ENCODE results near the gene SNCA.

SNCA gene

GRCh38 chr4:89754531-89754930 is 82.4 kb downstream of the SNCA start:
- DNase-seq (ENCODE audit: low read depth in 3 of 3): no peak

DNA sequence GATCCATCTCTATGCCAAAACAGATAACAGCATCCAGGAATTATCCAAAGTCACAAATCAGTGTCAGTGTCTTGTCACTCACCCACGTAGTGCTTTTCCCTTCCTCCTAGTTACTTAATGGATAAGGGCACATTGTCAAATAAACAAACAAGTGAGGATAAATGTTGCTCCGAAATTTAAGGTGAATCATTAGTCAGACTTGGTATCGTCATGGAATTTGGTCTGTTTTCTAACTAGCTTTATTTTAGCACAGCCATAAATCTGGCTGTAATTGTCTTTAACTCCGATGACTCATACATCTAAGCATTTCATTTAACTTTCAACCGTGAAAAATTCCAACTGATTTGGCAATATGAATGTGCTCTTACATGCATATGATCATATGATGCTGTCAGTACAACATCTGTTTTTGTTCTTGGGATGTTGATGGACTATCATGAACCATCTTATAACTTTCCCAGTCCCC is 83.3 kb downstream of the SNCA start:
- no peak for DNase-seq (ENCODE audit: low read depth in 3 of 3)

- DNase-seq (ENCODE audit: low read depth in 3 of 3): no peak
Observed at GRCh38 chr4:89752932-89753598, 83.9 kb downstream of the SNCA start.

- no peak for DNase-seq (ENCODE audit: low read depth in 3 of 3)
Observed at GRCh38 chr4:89751416-89751815, 85.5 kb downstream of the SNCA start.

DNA sequence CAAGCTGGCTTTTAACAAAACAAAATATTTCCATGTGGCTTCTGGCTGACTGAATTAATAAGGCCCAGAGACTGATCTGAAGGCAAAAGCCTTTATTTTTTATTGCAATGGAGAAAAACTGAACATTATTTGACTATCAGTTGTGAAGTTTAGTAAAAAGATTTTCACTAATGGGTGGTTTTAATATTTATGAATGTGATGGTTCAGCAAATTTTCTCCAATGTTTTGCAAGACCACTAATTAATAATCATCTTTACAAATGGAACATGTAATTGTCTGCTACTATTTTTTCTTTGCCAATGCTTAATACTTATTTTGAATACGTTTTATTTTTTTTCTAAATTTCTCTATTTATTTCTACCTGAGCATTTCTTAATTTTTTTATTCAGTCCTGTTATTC is 90.6 kb downstream of the SNCA start:
- DNase-seq (ENCODE audit: low read depth in 3 of 3): no peak

DNA sequence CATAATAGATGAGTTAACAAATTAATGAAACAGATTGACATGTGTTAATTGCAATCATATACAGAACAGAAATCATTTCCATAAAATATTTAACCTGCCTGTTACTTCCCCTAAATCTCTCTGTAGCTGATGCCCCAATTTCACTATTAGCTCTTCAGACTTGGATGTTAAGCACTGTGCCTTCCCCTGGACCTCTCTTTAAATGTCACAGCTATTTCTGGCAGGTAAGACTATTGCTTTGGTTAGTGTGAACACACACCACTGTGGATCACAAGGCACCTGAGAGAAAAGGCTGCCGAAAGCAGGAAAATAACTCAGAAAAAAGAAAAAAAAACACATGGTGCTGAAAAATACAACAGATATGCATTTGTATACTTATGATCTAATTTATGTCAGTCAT is 91.3 kb downstream of the SNCA start:
- no peak for DNase-seq (ENCODE audit: low read depth in 3 of 3)

DNA sequence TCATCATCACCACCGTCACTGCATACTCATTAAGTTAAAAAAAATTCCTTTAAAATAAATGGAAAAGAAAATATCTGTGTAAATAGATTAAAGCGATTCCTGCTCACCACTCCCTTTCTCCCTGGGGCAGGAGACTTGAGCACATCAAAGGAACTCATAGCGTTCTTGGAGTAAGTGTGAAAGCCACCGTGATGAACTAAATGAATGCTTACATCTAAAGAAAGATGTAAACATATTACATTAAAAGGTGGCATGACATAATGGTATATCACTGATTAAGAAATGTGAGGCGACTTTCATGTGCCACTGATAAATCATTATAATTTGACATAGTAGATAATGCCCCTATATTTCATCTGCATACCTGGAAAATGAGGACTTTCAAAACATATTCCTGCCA is 92.0 kb downstream of the SNCA start:
- DNase-seq (ENCODE audit: low read depth in 3 of 3): no peak

DNA sequence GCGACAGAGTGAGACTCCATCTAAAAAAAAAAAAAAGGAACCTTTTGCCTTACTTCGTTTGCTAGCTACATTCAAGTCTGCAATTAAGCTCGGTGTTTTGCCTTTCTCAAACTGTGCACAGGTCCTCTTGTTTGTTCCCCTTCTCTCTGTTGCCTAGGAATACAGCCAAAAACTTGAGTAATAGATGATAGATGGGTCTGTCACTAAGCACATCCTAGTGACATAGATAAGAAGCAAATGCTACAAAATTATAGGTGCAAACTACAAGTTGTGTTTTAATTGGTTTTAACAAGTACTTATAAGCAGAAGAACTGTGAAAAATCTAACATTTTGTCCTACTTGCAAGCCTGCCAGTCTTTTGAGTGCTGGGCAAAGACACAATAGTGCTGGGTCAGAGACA is 95.2 kb downstream of the SNCA start:
- DNase-seq (ENCODE audit: low read depth in 3 of 3): no peak

DNA sequence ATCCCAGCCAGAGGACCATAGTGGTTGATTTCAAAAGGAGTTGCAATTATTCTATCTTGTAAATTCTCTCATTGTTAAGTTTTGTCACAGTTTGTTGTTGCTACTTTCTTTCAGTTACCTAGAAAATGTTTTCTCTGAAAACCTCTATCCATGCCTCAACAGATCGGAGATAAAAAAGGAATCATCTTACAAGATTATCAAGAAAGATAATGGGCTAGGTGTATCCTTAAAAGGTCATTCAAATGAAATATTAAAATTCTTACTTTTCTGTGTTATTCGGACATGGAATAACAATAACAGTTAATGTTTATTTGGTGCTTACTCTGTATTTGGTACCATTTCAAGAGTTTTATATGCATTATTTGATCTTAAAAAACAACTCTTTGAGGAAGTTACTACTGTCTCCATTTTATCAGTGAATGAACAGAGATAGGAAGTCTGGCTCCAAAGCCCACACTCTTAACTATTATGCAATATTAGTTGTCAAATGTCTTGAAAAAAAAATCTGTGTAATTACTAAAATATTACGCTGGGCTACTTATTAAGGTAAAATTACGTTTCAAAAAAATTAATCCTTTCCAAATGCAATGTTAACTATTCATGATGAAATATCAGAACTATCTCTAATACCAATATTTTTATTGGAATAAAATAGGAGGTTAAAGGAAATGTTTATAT is 97.5 kb downstream of the SNCA start:
- no peak for DNase-seq (ENCODE audit: low read depth in 3 of 3)

DNA sequence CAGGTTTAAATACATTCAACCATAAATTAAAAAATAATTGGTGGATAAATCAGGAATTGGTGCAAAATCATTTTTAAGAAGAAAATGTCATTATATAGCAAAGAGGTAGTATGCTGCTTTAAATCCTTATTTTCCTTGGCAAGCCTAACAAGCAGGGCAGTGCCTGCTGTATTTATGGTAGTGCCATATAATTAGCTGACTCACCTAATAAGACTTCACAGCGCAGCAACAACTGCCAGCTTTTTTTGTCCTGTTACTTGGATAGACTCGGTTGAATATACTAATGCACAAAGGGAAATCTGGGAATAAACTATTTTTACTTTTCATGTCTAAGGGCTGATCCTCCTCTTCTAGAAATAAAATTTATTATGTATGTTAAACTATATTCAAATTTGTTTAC is 99.1 kb downstream of the SNCA start:
- no peak for DNase-seq (ENCODE audit: low read depth in 3 of 3)

- no peak for DNase-seq (ENCODE audit: low read depth in 3 of 3)
Observed at GRCh38 chr4:89733946-89734345, 103.0 kb downstream of the SNCA start.

DNA sequence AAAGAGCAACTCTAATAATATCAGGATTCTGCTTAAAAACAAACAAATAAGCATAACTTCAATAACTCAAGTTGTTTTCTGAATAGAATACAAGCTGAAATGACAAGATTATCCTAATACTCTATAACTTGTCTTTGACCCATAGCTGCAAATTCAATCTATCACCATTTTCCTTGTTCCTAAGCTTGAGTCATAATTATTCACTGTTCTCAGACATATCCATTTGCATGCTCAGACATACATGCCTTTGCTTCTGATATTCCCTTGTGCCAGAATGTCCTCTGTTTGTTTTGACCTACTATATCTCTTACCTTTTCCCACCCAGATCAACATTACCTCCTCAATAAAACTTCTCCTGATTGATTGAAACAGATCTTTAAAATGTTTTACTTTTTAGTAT is 109.7 kb downstream of the SNCA start:
- DNase-seq (ENCODE audit: low read depth in 3 of 3): no peak

- no peak for DNase-seq (ENCODE audit: low read depth in 3 of 3)
Observed at GRCh38 chr4:89725268-89725667, 111.7 kb downstream of the SNCA start.

DNA sequence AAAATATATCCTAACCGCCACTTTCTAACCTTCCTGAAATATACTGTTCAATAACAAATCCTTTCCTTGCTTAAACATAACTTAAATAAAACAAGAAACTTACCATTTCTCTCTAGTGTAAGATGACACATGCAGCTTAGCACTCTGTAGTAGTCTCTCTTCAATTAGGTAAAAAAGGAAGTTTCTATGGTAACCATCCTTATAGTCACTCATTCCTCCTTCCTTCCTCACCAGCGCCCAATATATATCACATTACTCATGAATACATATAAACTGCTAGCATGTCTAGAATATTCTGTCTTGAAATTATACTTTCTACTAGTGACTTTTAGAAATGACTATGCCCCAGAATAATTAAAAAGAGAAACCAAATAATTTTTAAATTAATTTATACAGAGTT is 112.2 kb downstream of the SNCA start:
- DNase-seq (ENCODE audit: low read depth in 3 of 3): no peak

- DNase-seq (ENCODE audit: low read depth in 3 of 3): no peak
Observed at GRCh38 chr4:89723096-89723495, 113.9 kb downstream of the SNCA start.

- DNase-seq (ENCODE audit: low read depth in 3 of 3): no peak
Observed at GRCh38 chr4:89722517-89722916, 114.4 kb downstream of the SNCA start.

DNA sequence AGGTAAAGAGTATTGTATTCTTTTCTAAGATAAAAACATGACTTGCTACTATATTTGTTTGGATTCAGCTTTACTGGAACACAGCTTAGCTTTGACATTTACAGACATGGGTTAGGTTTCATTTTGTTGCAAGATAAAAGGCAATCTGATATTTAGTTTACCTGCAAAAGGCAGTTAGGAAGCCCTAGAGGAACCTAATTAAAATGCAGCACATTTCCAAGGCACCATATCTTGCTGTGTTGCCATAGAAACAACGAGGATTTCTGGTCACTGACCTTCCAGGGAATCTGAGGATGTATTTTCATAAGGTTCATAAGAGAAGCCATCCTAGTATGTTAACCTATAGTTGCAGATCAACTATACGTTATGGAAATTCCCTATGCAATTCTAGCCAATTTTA is 116.0 kb downstream of the SNCA start:
- no peak for DNase-seq (ENCODE audit: low read depth in 3 of 3)

DNA sequence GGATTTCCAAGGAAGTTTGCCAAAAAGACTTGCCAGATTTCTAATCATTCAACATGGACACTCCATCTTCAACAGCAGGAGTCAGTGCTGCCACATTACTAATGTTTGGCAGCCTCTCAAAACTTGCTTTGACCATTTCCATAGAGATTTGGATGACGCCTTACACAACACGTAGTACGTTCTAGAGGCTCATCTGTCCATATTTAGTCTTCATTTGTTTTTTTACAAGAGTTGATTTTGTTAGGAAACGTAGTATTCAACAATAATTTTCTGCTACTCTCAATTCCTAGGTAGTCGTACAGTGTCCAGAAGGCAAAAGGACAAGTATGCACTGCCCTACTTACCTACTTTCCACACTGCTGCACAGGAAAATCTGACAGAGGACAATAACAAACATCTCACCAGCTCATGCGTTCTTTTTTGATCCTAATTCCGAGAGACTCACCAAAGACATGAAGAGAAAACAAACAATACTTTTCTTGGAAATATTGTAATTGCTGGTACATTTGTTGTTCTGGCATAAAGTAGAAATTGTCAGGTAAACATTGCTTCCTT is 117.3 kb downstream of the SNCA start:
- DNase-seq (ENCODE audit: low read depth in 3 of 3): no peak

- DNase-seq (ENCODE audit: low read depth in 3 of 3): no peak
Observed at GRCh38 chr4:89716893-89717292, 120.1 kb downstream of the SNCA start.

DNA sequence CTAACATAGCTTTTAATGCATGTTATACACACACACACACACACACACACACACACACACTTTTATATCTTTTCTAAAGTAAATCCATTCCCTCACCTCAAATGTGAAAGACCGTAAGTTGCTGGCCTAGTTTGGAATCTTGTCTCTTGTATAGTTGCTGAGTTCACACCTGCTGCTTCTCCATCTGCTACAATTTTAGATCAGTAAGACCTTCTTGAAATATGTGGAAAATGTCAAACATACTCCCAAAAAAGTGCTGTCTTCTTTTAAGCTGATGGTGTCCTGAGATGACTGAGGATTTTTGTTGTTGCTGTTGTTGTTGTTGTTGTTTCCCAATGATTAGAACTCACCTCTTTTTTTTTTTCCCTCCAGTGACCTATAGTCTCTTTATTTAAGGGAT is 121.3 kb downstream of the SNCA start:
- no peak for DNase-seq (ENCODE audit: low read depth in 3 of 3)

DNA sequence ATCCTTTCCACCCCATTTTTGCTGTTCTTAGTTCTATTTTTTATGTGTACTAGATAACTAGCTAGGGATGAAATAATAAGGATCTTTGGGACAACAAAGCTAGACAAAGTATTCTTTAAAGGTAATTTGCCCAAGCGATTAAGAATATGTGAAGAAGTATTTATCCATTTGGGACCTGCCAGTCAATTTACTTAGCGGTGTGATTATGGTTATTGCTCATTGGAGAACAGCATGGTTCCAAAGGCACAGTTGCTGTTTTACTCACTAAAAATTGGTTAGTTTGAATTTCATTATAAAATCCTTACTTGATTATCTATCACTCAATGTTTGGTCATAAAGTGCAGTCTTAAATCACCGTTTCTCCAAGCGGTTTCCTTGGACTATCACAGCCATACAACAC is 124.1 kb downstream of the SNCA start:
- DNase-seq (ENCODE audit: low read depth in 3 of 3): no peak

GRCh38 chr4:89712141-89712540 is 124.8 kb downstream of the SNCA start:
- no peak for DNase-seq (ENCODE audit: low read depth in 3 of 3)

DNA sequence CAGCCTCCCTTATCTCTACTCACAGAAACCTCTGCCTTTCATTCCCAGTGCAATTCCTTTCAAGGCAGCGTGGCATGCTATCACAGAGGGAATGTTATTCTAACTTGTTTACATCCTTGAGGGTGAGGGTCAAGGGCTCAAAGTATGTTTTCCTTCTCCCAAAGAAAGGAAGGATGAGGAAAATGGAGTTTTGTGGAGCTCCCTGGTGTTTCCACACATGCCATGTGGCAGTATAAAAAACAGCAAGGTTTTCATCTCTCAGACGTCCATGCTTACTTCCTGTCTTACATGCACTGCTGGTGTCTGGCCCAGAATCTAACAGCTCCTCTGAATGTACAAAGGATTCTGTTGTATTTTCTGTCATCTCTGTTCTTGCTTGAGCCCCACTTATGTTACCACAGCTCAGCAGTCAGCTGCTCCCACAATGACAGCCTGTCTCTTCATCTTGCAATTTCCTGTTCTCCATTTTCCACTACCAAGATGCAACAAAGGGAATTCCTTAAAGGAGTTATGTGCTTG is 128.0 kb downstream of the SNCA start:
- no peak for DNase-seq (ENCODE audit: low read depth in 3 of 3)
